Lower leg skin (tissue), 3 donors: ENCODE results near the gene ORC4.

ENCODE experiments used
- CTCF ChIP-seq, 3 donors: fragments of 450-650 bp; IDR thresholded peaks; one replicate each; pipeline ENCODE4 v1.5.1; 2016; ENCODE audit warnings: antibody characterized with exemption in 3 of 3, mild to moderate bottlenecking in 3 of 3, moderate library complexity in 2 of 3
- POLR2A ChIP-seq, 2 donors: fragments of 450-650 bp; IDR thresholded peaks; one replicate each; pipeline ENCODE4 v1.6.1; 2016 to 2017; ENCODE audit warnings: antibody characterized with exemption in 2 of 2, mild to moderate bottlenecking in 1 of 2, moderate library complexity in 1 of 2

- TF ChIP-seq CTCF (IDR thresholded peaks at IDR 0.05): no peak
- TF ChIP-seq POLR2A (IDR thresholded peaks at IDR 0.05): no peak
These were observed 11.7 kb upstream of the ORC4 start for GRCh38 chr2:148032215-148032614.
